Psoas muscle (tissue), 8 donors: ENCODE measurements around the gene BAHCC1. TPM values are rescaled to one million over a fixed set of nuclear protein-coding genes. Genes with fewer than 3 reads are reported as not detected.

ENCODE experiments used
- ATAC-seq, 4 donors: fragments of 200-7000 bp; cut with Tn5 transposase; one replicate each; pipeline ENCODE4 v1.9.1; 2020; ENCODE audit warnings: moderate library complexity in 3 of 4, mild to moderate bottlenecking in 2 of 4
- DNase-seq, 2 donors: peaks; one replicate each; pipeline ENCODE4 v3.0.0-alpha.2; 2020
- H3K27ac ChIP-seq: fragments of 200-600 bp; one replicate; pipeline ENCODE4 v1.8.0; 2022
- H3K27me3 ChIP-seq, 3 donors: fragments of 200-600 bp in 1 of 3; one replicate each; pipeline versions ENCODE4 v1.6.1 to v1.8.0; 2013 to 2022; ENCODE audit warnings: low read length in 2 of 3, mild to moderate bottlenecking in 2 of 3, moderate library complexity in 1 of 3; ENCODE audit not compliant: insufficient read depth in 3 of 3
- H3K36me3 ChIP-seq, 2 donors: fragments of 200-600 bp in 1 of 2; one replicate each; pipeline versions ENCODE4 v1.6.1 to v1.8.0; 2013 to 2022; ENCODE audit warnings: low read depth in 1 of 2, mild to moderate bottlenecking in 1 of 2, moderate library complexity in 1 of 2; ENCODE audit not compliant: insufficient read depth in 1 of 2
- H3K4me1 ChIP-seq: fragments of 200-600 bp; one replicate; pipeline ENCODE4 v1.8.0; 2022
- H3K4me3 ChIP-seq: fragments of 200-600 bp; one replicate; pipeline ENCODE4 v1.8.0; 2022; ENCODE audit warnings: mild to moderate bottlenecking
- H3K9me3 ChIP-seq: fragments of 200-600 bp; one replicate; pipeline ENCODE4 v1.8.0; 2022
- WGBS, 3 donors: extraction: QIAGEN DNeasy Blood & Tissue Kit; methylation state at CpG; one replicate each; pipeline versions ENCODE4 v1.1.6 to v1.1.7; 2013; 5-methylcytosine and 5-hydroxymethylcytosine counted together
- intact Hi-C, 2 donors: fragments of 100-400 bp; cut with DNase I; formaldehyde crosslinking; loops; one replicate each; pipeline versions ENCODE4 v1.11.0 to v1.14.2; 2022
- polyA plus RNA-seq, 3 donors: library from polyadenylated mRNA; stranded (reverse); fragments of 200-250 nt; gene quantifications; one replicate each; pipeline ENCODE4 v1.2.3, GENCODE V29; 2013
- total RNA-seq, 4 donors: library from RNA; stranded (reverse); fragmentation: NEBNext Ultra II Directional in 2 of 4; extraction: Animal tissue kit (Norgen Biotek cat#: 25700) in 2 of 4; gene quantifications; one replicate each; pipeline versions ENCODE4 v1.2.1 to v1.2.4, GENCODE V29; 2021 to 2023
- TF ChIP-seq, protein P1 (sequence below): fragments of 200-600 bp; IDR thresholded peaks from one replicate; pipeline ENCODE4 v1.8.0; 2022; ENCODE audit warnings: antibody characterized with exemption
- donor health status: healthy with polysubstance abuse.
- donor health status: DM: no; HTN: no; CAD: no; lungs with moderate emphysema.
- donor health status: Bipolar disorder and iron deficiency.
- donor health status: healthy.
- donor health status: DM: yes; HTN: yes; CAD: no.
- donor health status: DM: no; HTN: no; CAD: no.
- donor health status: DM: no; HTN: no; CAD: no.
- donor health status: DM: yes; HTN: yes; CAD: no.

The BAHCC1 gene
- total and polyA plus RNA-seq, 7 donors: 2.8 to 10.7 (median 6.6) TPM

- H3K4me1 ChIP-seq: no peaks in the 10 kb centered on the region
- intact Hi-C loops: no loop called here
- no peak overlapping the region for H3K4me3 ChIP-seq
- no peak overlapping the region for H3K27ac ChIP-seq
- no peaks in the 10 kb centered on the region for H3K9me3 ChIP-seq
- WGBS, 3 donors: 96 to 99% (median 98%) methylated on average over 5 of the region's 5 CpGs
- DNase-seq: no peak
- no peaks in the 10 kb centered on the region for H3K27me3 ChIP-seq
- ATAC-seq: no peak
- TF ChIP-seq, protein P1, sequence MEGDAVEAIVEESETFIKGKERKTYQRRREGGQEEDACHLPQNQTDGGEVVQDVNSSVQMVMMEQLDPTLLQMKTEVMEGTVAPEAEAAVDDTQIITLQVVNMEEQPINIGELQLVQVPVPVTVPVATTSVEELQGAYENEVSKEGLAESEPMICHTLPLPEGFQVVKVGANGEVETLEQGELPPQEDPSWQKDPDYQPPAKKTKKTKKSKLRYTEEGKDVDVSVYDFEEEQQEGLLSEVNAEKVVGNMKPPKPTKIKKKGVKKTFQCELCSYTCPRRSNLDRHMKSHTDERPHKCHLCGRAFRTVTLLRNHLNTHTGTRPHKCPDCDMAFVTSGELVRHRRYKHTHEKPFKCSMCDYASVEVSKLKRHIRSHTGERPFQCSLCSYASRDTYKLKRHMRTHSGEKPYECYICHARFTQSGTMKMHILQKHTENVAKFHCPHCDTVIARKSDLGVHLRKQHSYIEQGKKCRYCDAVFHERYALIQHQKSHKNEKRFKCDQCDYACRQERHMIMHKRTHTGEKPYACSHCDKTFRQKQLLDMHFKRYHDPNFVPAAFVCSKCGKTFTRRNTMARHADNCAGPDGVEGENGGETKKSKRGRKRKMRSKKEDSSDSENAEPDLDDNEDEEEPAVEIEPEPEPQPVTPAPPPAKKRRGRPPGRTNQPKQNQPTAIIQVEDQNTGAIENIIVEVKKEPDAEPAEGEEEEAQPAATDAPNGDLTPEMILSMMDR: no peak
- H3K36me3 ChIP-seq: no peaks in the 10 kb centered on the region
Observed at GRCh38 chr17:81374890-81375289, 20.4 kb upstream of the BAHCC1 start.

- no peak for ATAC-seq
- DNase-seq: no peak
- H3K27me3 ChIP-seq: no peaks in the 10 kb centered on the region
- H3K4me1 ChIP-seq: no peaks in the 10 kb centered on the region
- 91 to 94% (median 93%) methylated on average over 23 to 25 of the region's 25 CpGs for WGBS, 3 donors
- TF ChIP-seq, protein P1: no peak
- H3K9me3 ChIP-seq: no peaks in the 10 kb centered on the region
- intact Hi-C loops: no loop called here
- H3K27ac ChIP-seq: no peak overlapping the region
- H3K4me3 ChIP-seq: no peak overlapping the region
- no peaks in the 10 kb centered on the region for H3K36me3 ChIP-seq
Observed at GRCh38 chr17:81376946-81377714, 18.1 kb upstream of the BAHCC1 start.

- Histone ChIP-seq H3K4me3 (no peak overlapping the region), H3K9me3 (no peaks in the 10 kb centered on the region), H3K4me1 (no peaks in the 10 kb centered on the region), H3K27me3 (no peaks in the 10 kb centered on the region), H3K36me3 (no peaks in the 10 kb centered on the region), H3K27ac (no peak overlapping the region)
- no peak for ATAC-seq
- TF ChIP-seq, protein P1: no peak
- WGBS, 3 donors: 84 to 88% (median 85%) methylated on average over 10 to 11 of the region's 11 CpGs
- no peak for DNase-seq
- intact Hi-C loops: no loop called here
Observed at GRCh38 chr17:81378941-81379511, 16.2 kb upstream of the BAHCC1 start.

- TF ChIP-seq, protein P1: no peak
- no peak overlapping the region for H3K27ac ChIP-seq
- intact Hi-C loops: no loop called here
- WGBS, 3 donors: 79 to 86% (median 83%) methylated on average over 14 to 17 of the region's 17 CpGs
- H3K9me3 ChIP-seq: no peaks in the 10 kb centered on the region
- no peaks in the 10 kb centered on the region for H3K27me3 ChIP-seq
- no peak overlapping the region for H3K4me3 ChIP-seq
- H3K36me3 ChIP-seq: no peaks in the 10 kb centered on the region
- ATAC-seq: peak in 2 of 4 donors; percentile 26 to 30
- no peaks in the 10 kb centered on the region for H3K4me1 ChIP-seq
- peak in 1 of 2 donors; percentile 53 for DNase-seq
Observed at GRCh38 chr17:81379523-81379942, 15.7 kb upstream of the BAHCC1 start.
